ENCODE measurements around the gene NDE1. TPM values are rescaled to one million over a fixed set of nuclear protein-coding genes. Genes with fewer than 3 reads are reported as not detected.
"Not testable (repeated sequence)": the region's sequence is repeated elsewhere in the genome, so short reads cannot be mapped to it uniquely, and the experiment has no call there.

The NDE1 gene
- total RNA-seq, 1 experiment from 2014 or later: 60.7 TPM

- Mint-ChIP-seq H3K9me3 (ENCODE audit: unreplicated experiment) (no peaks in the 10 kb centered on the region), H3K27me3 (ENCODE audit: insufficient read depth, unreplicated experiment) (no peaks in the 10 kb centered on the region), H3K4me3 (ENCODE audit: unreplicated experiment) (no peak overlapping the region), H3K36me3 (ENCODE audit: insufficient read depth, unreplicated experiment) (peaks cover 22% of the 10 kb centered on the region), H3K27ac (ENCODE audit: unreplicated experiment) (no peak overlapping the region), H3K4me1 (ENCODE audit: low read depth, unreplicated experiment) (peaks cover 7% of the 10 kb centered on the region)
- CTCF ChIA-PET: no interaction called here
- Histone ChIP-seq H3K36me3 (ENCODE audit: control insufficient read depth, insufficient read depth, low read length) (no peaks in the 10 kb centered on the region), H3K4me1 (no peaks in the 10 kb centered on the region), H3K4me3 (ENCODE audit: low read depth, low read length) (no peak overlapping the region), H3K27me3 (replicated peaks; ENCODE audit: control insufficient read depth, insufficient read depth, low read length) (no peaks in the 10 kb centered on the region), H3K9me3 (no peaks in the 10 kb centered on the region)
- intact Hi-C loops (cut with micrococcal nuclease; ENCODE audit: unreplicated experiment): no loop called here
- no peak for DNase-seq
- POLR2A ChIA-PET: no interaction called here
- BruUV-seq (replicated peaks): no TSS peak
- TF ChIP-seq, protein P1, sequence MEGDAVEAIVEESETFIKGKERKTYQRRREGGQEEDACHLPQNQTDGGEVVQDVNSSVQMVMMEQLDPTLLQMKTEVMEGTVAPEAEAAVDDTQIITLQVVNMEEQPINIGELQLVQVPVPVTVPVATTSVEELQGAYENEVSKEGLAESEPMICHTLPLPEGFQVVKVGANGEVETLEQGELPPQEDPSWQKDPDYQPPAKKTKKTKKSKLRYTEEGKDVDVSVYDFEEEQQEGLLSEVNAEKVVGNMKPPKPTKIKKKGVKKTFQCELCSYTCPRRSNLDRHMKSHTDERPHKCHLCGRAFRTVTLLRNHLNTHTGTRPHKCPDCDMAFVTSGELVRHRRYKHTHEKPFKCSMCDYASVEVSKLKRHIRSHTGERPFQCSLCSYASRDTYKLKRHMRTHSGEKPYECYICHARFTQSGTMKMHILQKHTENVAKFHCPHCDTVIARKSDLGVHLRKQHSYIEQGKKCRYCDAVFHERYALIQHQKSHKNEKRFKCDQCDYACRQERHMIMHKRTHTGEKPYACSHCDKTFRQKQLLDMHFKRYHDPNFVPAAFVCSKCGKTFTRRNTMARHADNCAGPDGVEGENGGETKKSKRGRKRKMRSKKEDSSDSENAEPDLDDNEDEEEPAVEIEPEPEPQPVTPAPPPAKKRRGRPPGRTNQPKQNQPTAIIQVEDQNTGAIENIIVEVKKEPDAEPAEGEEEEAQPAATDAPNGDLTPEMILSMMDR (IDR thresholded peaks at IDR 0.05; ENCODE audit: insufficient read depth in 1 of 2, low read depth in 1 of 2, low read length in 1 of 2, severe bottlenecking in 1 of 2, unreplicated experiment in 1 of 2): no peak
Observed at GRCh38 chr16:15604460-15605440, 45.3 kb upstream of the NDE1 start.

GRCh38 chr16:15605839-15606517 lies 44.1 kb upstream of the NDE1 start:
- Histone ChIP-seq H3K4me3 (ENCODE audit: low read depth, low read length) (no peak overlapping the region), H3K9me3 (no peaks in the 10 kb centered on the region), H3K36me3 (ENCODE audit: control insufficient read depth, insufficient read depth, low read length) (no peaks in the 10 kb centered on the region), H3K4me1 (no peaks in the 10 kb centered on the region), H3K27me3 (replicated peaks; ENCODE audit: control insufficient read depth, insufficient read depth, low read length) (no peaks in the 10 kb centered on the region)
- Mint-ChIP-seq H3K4me3 (ENCODE audit: unreplicated experiment) (no peak overlapping the region), H3K9me3 (ENCODE audit: unreplicated experiment) (no peaks in the 10 kb centered on the region), H3K27me3 (ENCODE audit: insufficient read depth, unreplicated experiment) (no peaks in the 10 kb centered on the region), H3K27ac (ENCODE audit: unreplicated experiment) (peak overlapping the region; percentile 0), H3K36me3 (ENCODE audit: insufficient read depth, unreplicated experiment) (peaks cover 20% of the 10 kb centered on the region), H3K4me1 (ENCODE audit: low read depth, unreplicated experiment) (peaks cover 7% of the 10 kb centered on the region)
- ChIA-PET CTCF (no interaction called here), POLR2A (no interaction called here)
- intact Hi-C loops (cut with micrococcal nuclease; ENCODE audit: unreplicated experiment): no loop called here
- no peak for DNase-seq
- TF ChIP-seq, protein P1 (IDR thresholded peaks at IDR 0.05; ENCODE audit: insufficient read depth in 1 of 2, low read depth in 1 of 2, low read length in 1 of 2, severe bottlenecking in 1 of 2, unreplicated experiment in 1 of 2): no peak
- BruUV-seq (replicated peaks): no TSS peak

DNA sequence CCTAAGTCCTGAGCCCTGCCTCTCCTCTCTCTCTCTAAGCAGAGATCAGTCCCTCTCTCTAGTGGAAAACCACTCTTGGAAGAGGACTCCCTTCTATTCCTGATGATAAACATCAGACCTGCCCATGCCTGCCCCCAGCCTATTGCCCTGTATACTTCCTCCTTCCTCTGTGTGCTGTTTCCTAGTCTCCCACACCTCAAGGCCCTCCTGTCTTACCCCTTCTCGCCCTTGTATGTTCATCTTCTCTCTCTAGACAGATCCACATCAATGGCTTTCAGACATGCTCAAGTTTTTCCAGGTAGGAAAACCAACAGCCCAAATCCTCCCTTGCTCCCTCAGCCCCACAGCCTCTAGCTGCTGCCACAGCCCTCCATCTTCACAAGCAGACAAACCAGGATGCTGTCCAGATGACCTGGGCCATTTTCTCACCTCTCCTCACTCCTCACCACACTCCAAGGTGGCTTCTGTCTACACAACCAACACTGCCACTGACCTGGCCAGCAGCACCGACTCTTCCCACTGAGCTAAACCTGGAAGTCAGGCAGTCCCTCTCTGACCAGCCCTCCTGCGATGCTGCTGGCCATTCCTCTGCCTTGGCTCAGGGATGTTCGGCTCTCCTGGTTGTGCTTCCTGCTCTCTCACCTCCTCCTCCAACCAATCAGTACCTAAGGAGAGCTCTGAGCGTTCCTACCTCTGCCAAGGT lies 43.4 kb upstream of the NDE1 start:
- H3K4me1 Mint-ChIP-seq (ENCODE audit: low read depth, unreplicated experiment): peaks cover 7% of the 10 kb centered on the region
- BruUV-seq (replicated peaks): no TSS peak
- H3K9me3 ChIP-seq: no peaks in the 10 kb centered on the region
- intact Hi-C loops (cut with micrococcal nuclease; ENCODE audit: unreplicated experiment): no loop called here
- no peaks in the 10 kb centered on the region for H3K27me3 ChIP-seq (replicated peaks; ENCODE audit: control insufficient read depth, insufficient read depth, low read length)
- no peak overlapping the region for H3K4me3 Mint-ChIP-seq (ENCODE audit: unreplicated experiment)
- POLR2A ChIA-PET: no interaction called here
- H3K9me3 Mint-ChIP-seq (ENCODE audit: unreplicated experiment): no peaks in the 10 kb centered on the region
- peaks cover 17% of the 10 kb centered on the region for H3K36me3 Mint-ChIP-seq (ENCODE audit: insufficient read depth, unreplicated experiment)
- no peak overlapping the region for H3K4me3 ChIP-seq (ENCODE audit: low read depth, low read length)
- CTCF ChIA-PET: no interaction called here
- H3K27ac Mint-ChIP-seq (ENCODE audit: unreplicated experiment): peak overlapping the region; percentile 0
- no peaks in the 10 kb centered on the region for H3K27me3 Mint-ChIP-seq (ENCODE audit: insufficient read depth, unreplicated experiment)
- no peaks in the 10 kb centered on the region for H3K36me3 ChIP-seq (ENCODE audit: control insufficient read depth, insufficient read depth, low read length)
- no peak for DNase-seq
- TF ChIP-seq, protein P1 (IDR thresholded peaks at IDR 0.05; ENCODE audit: insufficient read depth in 1 of 2, low read depth in 1 of 2, low read length in 1 of 2, severe bottlenecking in 1 of 2, unreplicated experiment in 1 of 2): no peak
- no peaks in the 10 kb centered on the region for H3K4me1 ChIP-seq

DNA sequence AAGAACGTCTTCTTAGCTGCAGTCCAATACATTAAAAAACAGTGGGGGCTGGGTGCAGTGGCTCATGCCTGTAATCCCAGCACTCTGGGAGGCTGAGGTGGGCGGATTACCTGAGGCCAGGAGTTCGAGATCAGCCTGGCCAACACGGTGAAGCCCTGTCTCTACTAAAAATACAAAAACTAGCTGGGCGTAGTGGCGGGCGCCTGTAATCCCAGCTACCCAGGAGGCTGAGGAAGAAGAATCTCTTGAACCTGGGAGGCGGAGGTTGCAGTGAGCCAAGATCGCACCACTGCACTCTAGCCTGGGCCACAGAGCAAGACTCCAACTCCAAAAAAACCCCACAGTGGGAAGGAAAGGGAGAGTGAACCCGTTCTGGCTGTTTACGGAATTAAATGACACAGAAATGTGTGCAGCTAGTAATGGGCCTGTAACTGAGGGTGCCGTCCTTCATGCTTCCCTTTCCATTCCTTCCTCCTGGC lies 42.8 kb upstream of the NDE1 start:
- H3K9me3 Mint-ChIP-seq (ENCODE audit: unreplicated experiment); POLR2A ChIA-PET; H3K27me3 ChIP-seq (replicated peaks; ENCODE audit: control insufficient read depth, insufficient read depth, low read length); DNase-seq; BruUV-seq (replicated peaks); intact Hi-C loops (cut with micrococcal nuclease; ENCODE audit: unreplicated experiment); H3K27me3 Mint-ChIP-seq (ENCODE audit: insufficient read depth, unreplicated experiment); H3K4me1 Mint-ChIP-seq (ENCODE audit: low read depth, unreplicated experiment); H3K4me3 Mint-ChIP-seq (ENCODE audit: unreplicated experiment); H3K4me3 ChIP-seq (ENCODE audit: low read depth, low read length); H3K4me1 ChIP-seq; H3K36me3 ChIP-seq (ENCODE audit: control insufficient read depth, insufficient read depth, low read length); H3K9me3 ChIP-seq; CTCF ChIA-PET: not testable (repeated sequence)
- H3K36me3 Mint-ChIP-seq (ENCODE audit: insufficient read depth, unreplicated experiment): peaks cover 17% of the 10 kb centered on the region
- H3K27ac Mint-ChIP-seq (ENCODE audit: unreplicated experiment): peak overlapping the region; percentile 0

Data from Caco-2 (cell line).